ENCODE data around the gene ATF2.

Gene ATF2, protein sequence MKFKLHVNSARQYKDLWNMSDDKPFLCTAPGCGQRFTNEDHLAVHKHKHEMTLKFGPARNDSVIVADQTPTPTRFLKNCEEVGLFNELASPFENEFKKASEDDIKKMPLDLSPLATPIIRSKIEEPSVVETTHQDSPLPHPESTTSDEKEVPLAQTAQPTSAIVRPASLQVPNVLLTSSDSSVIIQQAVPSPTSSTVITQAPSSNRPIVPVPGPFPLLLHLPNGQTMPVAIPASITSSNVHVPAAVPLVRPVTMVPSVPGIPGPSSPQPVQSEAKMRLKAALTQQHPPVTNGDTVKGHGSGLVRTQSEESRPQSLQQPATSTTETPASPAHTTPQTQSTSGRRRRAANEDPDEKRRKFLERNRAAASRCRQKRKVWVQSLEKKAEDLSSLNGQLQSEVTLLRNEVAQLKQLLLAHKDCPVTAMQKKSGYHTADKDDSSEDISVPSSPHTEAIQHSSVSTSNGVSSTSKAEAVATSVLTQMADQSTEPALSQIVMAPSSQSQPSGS

DNA sequence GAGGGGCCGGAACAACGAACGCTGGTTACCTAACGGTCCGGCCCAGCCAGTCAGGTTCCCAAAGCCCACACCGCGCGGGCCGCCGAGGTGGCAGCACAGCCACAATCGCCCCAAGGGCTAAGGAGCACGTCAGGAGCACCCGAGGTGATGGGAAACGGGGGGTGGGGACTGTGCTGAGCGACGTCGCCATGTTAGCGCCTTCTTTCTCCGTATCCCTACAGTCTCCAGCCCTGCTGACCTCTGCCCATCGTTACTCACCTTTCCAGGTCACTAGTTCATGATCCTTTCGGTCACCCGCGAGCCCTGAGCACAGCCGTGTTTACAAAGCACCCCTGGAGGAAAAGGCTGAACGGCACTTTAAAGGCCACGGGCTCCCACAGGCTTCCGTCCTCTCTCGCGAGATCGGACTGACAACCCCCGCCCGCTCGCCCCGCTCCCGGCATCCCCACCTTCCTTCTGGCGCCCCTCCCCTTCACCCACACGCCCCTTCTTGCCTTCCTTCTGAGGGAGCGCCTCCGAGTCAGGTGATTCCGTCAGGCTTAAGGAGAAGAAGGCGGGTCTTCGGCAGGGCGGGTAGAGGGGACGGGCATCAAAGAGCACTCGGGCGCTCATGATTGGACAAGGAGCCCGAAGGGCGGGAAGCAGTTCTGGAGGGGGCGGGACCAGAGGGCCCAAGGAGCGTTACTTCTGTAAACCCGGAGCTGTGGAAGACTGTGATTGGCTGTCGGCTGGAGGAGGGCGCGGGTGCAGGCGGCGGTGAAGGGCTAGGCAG is at the start of gene ATF2:
ATF2 (minus strand) TSS at position 412 of the 772 bp plus-strand sequence. CDS start 31,760 bp downstream, outside the sequence.
- DNase-seq, result peak; percentile 98

GRCh38 chr2:175207741-175208438 is 39.9 kb upstream of the ATF2 start:
- DNase-seq, result no peak

- DNase-seq, result no peak
These were observed 38.9 kb upstream of the ATF2 start for GRCh38 chr2:175206866-175207265.

DNA sequence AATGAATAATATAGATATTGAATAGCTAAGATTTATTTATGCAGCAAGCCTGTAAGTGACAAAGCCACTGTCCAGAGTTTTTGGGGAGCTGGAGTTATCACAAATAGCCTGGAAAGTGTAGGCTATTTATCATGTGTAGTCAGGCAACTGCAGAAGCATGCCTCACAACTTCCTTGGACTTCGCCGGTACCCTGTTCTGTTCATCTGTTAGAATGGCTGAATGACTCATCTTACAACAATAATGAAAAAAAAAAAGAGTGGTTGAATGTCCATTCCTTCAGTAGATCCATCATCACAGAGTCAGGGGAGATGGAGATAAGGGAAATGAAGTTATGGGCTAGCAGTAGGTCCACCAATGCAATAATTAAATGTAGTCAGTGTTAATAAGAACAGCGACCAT is 37.5 kb upstream of the ATF2 start:
- DNase-seq, result no peak

DNA sequence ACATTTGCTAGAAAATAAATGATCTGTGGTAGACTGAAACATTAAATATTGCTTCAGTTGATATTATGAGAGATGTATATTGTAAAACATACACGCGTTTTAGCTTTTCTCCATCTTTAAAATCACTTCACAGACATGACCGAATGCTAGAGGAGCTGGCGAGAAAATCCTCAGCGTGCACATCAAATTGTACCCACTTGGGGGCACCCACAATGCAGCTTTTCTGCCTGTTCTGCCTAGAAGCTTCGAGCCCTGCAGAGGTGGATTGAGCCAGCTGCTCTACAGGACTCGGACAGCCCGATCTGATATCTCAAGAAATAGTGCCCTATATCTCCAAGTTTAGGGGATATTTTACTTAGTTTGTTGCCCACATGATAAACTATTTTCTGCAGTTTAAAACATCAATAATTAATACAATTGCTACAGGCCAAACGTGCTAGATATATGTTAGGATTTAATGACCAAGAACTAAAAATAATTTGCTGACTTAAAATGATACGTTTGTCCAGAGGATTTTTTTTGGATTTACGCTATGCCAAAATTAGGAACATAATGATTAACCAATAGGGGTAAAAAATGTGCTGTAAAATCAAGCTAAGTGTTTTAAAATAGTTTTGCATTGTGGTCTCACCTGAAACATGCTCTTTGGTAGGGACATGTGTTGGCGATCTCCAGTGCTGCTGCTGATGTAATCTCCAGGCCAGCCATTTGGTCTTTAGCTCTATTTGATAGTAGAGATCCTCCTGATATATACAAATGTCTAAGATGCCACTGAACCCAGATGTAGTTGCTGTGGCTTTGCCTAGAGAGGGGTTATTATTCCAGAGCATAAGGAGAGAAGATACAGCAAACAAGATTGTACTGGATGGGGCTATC is 35.9 kb upstream of the ATF2 start:
- DNase-seq, result peak; percentile 40

GRCh38 chr2:175195012-175195411 is 27.0 kb upstream of the ATF2 start:
- DNase-seq, result no peak

GRCh38 chr2:175188761-175189160 is 20.8 kb upstream of the ATF2 start:
- no peak for DNase-seq

DNA sequence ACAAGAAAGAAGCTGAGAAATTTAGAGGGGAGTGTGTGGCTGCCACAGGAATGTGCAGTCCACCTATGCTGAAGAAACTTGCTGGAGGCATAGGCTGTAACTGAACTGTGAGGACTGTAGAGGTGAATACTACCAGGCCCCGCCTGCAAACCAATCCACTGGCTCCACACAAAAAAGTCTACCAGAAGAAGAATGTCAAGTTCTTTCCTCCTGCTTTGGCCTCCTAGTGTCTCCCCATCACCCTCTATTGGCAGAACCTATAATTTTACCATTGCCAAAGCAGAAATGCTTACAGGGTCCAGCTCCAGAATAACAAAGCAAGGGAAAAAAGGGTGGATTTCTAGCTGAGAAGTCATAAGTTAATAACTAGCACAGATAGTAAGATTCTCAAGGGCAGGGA is 19.4 kb upstream of the ATF2 start:
- DNase-seq, result no peak

DNA sequence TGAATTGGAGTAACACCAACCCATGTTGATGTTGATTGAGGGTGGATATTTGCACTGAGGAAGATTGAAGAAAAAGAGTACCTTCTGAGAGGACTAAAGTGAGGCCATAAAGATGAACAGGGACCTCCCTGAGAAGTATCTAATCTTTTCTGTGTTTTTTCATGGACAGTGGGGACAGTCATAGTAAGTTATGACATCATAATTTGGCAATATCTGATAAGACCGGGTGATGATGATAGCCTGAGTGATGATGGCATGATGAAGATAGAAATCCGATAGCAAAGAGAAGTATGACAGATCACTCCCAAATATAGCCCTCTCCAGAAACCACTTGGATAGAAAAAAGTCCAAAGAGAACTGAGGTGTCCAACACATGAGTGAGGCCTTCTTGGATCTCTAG is 15.7 kb upstream of the ATF2 start:
- DNase-seq, result no peak

DNA sequence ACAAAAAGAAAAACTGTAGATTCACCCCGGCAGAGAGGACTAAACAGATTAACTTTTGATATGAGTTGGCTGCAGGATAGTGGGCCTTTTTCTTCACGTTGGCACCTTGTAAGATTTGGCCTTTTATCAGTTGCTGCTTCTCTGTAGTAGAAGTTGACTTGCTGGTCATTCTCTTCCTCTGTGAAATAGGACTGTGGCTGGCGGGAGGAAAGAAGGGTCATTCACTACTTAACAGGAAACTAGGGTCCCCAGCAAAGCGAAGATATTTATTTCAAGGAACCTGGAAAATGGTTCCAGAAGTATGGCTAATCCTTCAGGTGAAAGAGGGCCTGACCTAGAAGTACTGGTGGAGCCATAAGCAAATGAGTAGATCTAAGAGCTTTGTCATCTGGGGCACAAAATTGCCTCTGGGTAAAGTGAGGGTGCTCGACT is 13.9 kb upstream of the ATF2 start:
- DNase-seq, result no peak

DNA sequence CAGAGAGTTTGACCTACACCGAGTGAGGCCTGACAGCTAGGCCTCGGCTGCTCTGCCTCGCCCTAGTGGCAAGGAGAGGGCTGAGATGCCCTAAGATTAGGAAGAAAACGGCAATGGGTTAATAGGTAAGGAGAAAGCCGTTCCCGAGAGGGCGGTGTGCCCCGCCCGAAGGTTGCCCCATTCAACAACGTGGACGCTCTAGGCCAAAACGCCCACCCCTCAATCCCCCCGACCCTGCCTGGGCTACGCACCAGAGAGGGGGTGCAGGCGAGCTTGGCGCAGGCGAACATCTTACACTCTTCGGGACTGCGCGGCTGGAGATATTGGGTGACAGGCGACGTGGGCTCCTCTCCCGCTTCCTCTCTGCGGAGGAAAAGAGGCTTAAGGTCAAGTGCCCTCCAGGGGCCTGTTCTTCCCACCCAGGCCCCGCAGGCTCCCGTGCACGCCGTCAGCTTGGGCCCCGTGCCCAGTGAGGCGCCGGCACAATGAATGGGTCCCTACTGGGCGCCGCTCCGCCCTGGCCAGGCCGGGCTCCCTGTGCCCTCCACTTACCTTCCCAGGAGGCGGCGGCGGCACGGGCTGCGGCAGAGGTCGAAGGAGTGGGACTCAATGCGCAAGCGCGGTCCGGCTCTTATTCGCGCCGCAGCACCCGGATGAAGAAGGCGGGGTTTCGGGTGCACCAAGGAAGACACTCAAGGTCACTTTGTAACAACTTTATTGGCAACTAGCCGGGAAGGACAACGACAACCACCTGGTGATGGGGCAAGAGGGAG is 13.3 kb upstream of the ATF2 start, which contains the start of gene ATP5MC3:
ATP5MC3 (minus strand) TSS at position 607 of the 773 bp plus-strand sequence; CDS start at position 290, 317 bp downstream.
- DNase-seq, result peak; percentile 90

- DNase-seq, result peak; percentile 57
These were observed 12.7 kb upstream of the ATF2 start for GRCh38 chr2:175180701-175181103.

DNA sequence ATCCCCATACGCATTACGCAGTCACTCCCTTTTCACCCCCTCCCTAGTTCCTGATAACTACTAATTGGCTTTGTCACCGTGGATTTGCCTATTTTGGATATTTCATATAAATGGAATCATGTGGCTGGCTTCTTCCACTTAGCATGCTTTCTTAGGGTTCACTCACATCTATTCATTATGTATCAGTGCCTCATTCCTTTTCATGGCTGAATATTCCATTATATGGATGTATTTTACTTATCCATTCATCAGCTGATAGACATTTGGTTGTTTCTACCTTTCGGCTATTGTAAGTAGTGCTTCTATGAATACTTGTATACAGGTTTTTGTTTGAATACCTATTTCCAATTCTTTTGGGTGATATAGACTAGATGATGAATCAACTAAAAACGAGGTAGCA is 8.6 kb upstream of the ATF2 start:
- DNase-seq, result no peak

- DNase-seq, result no peak
These were observed 7.9 kb upstream of the ATF2 start for GRCh38 chr2:175175896-175176295.

- no peak for DNase-seq
These were observed 7.3 kb upstream of the ATF2 start for GRCh38 chr2:175175320-175175719.

DNA sequence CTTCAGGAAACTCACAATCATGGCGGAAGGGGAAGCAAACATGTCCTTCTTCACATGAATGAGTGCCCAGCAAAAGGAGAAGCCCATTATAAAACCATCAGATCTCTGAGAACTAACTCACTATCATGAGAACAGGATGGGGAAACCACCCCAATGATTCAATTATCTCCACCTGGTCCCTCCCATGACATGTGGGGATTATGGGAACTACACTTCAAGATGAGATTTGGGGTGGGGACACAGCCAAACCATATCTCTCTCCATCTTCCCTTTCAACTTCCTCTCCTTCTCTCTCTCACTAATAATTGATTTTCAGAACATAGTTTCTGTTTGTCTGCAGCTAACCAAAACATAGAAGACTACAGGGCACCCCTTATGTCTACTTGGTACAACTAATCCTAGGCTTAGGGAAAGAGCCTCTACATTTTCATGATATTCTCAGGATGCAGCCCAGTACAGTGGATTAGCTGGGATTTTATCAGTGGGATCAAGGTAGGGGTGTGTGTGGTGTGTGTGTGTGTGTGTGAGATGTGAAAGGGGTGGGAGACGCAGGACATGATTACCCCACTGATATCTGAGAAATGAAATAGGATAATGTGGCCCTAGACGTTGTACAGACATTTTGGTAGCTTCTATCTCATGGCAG is 2.8 kb upstream of the ATF2 start:
- DNase-seq, result no peak

DNA sequence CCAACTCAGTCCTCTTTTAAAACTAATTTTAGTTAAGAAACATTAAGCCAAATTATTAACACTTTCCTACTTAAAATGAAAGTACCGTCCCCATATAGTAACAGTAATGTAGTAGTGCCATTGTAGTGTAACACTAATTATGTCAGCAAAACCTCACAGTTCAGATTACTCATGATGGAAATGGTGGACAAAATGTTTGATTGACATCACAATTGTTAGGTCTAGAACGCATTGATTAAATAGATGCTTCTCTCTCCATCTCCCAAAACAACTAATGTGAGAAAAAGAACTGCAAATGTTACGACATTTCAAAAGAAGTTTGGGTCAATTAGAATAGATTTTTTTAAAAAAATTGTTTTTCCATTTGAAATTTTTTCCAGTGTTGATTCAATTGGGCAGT is 1.2 kb upstream of the ATF2 start:
- no peak for DNase-seq

DNA sequence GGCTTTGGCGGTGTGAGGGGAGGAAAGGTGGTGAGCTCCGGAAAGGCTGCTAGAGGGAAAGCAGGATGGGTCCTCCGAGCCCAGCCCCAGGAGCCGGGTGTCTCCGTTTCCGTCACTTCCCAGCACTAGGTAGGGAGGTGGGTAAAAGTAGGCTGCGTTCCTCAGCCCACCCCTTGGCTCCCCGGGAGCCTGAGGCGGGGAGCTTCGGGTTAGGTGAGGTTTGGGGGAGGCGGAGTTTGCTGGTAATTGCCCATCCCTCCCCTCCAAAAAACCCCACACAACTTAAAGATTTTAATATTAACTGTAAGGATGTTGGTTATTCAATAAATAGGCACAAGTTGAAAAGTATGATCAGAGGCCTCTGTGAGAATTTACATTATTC is 552 bp upstream of the ATF2 start:
- no peak for DNase-seq

DNA sequence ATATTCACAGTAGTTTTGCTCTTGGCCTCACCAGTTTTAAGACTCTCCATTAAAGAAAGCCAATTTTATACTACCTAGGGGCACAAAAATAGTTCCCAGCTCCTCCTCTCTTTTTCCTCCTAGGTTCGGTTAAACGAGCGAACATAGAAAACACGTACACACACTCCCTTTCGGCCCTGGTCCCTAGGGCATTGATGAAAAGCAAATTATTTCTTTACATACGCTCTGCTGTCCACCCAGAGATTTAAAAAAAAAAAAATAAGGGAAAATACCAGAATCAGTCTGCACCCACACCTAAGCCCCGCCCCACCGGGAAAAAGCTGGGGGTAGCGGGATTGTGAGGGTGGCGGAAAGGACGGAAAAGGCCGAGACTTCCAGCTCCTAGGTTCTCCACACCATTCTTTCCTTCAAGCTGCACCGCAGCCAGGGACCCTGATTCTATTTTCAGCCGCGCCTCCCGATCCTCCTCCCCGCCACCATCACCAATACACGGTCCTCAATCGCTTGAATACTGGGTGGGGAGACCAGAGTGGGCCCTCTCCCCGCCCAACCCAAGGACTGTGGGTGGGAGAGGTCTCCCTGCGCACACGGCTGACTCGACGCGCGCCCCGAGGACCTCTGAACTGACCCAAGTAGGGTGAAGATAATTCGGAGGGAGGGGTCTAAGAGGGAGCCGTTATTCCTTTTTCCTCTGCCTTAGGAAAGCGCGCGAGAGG is 769 bp downstream of the ATF2 start:
- DNase-seq, result no peak

- DNase-seq, result no peak
These were observed 1.7 kb downstream of the ATF2 start for GRCh38 chr2:175166216-175166824.

Data from activated naive CD4-positive, alpha-beta T cell treated with anti-CD3 and anti-CD28 coated beads, Interleukin-2, amount 50 U/mL, for 16 hours (primary cell).